HG03045 (cell line): ENCODE data around the gene RAMP1.
"Not testable (repeated sequence)": the region's sequence is repeated elsewhere in the genome, so short reads cannot be mapped to it uniquely, and the experiment has no call there.

Experiments
- ATAC-seq: cut with Tn5 transposase; IDR thresholded peaks from one replicate; pipeline ENCODE4 v1.9.1; 2021; ENCODE audit warnings: mild to moderate bottlenecking, moderate library complexity; ENCODE audit not compliant: unreplicated experiment

RAMP1 gene

GRCh38 chr2:237859533-237860272 is at the start of gene RAMP1:
Gene RAMP1, plus strand, starts transcription at chr2:237859623. Its CDS starts 53 bp downstream, at chr2:237859676.
- ATAC-seq: no peak

DNA sequence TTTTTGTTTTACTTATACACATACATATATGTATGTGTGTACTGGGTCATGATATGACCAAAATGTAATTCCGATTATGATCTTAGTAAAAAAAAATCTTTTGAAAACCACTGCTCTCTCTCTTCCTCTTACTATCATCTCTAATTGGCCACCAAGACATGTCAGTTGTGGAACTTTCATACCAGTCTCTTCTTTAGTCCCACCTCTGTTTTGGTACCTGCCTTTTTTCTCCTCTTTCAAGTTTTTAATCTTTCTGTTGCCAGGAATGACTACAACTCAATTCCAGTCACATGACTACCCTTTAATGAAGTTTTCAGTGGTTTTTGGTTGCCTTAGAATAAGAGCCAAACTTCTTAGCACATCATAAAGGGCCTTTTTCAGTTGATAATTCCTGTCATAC is 43.8 kb upstream of the RAMP1 start:
- no peak for ATAC-seq

DNA sequence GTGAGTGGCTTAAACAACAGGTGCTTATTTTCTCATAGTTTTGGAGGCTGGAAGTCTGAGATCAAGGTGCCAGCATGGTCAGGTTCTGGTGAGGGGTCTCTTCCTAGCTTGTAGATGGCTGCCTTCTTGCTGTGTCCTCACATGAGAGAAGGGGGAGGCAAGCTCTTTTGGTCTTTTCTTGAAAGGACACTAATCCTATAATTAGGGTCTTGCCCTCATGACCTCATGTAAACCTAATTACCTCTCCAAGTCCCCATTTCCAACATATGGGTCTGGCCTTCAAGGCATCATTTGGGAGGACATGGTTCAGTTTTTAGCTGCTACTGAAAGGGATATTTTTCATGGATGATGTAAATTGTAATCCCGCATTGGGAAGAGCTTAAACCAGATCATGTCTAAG is 42.9 kb upstream of the RAMP1 start:
- no peak for ATAC-seq

GRCh38 chr2:237818066-237818473 is 41.4 kb upstream of the RAMP1 start:
- no peak for ATAC-seq

GRCh38 chr2:237819231-237819630 is 40.2 kb upstream of the RAMP1 start:
- ATAC-seq: no peak

DNA sequence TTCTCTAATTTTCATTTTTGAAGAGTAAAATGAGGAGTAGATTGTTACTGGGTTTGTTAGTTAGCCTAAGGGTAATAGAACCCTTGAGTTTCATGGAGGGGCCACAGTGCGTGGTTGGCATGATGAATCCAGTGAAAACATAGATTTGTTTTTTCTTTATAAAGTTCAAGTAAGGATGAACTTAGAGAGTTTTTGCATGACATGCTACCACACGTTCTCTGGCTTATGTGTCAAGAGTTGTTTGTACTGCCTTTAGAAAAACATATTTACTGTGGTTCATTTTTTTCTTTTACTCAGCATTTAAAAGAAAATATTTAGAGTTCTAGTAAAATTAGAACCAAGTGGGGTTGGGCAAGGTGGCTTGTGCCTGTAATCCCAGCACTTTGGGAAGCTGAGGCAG is 39.0 kb upstream of the RAMP1 start:
- no peak for ATAC-seq

DNA sequence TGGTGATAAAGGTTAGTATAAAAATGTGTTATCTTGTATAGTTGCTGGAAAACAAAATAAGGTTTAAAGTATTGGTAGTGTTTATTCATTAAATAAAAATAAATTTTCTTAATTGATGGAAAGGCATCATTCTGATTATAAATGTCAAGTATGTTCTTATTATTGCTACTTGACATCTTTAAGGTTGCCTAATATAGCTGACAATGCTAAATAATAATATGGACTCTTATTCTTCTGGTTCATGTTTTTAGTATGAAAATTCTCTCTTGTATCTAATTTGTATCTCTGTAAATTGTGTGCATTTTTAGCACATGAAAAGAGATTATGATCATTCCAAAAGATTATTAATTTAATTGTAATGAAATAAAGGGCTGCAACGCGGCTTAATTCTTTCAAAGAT is 35.9 kb upstream of the RAMP1 start:
- no peak for ATAC-seq

DNA sequence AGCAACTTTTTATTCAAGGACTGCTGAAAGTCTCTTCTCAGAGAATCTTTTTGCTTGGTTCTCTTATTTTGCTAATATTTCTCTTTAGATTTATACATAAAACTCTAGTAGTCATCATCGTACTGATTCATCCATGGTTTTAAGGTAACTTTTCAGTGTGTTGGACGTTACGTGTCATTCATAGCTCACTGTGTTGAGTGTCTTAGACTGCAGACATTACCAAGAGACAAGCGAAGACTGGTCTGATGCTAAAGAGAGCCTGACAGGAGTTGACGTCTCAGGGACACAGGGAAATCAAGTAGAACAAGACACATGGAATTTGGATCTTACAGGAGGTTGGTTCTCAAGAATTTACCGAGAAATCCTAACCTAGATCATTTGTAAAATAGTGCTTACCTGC is 35.3 kb upstream of the RAMP1 start:
- ATAC-seq: no peak

- ATAC-seq: no peak
These were observed 31.9 kb upstream of the RAMP1 start for GRCh38 chr2:237827421-237827987.

DNA sequence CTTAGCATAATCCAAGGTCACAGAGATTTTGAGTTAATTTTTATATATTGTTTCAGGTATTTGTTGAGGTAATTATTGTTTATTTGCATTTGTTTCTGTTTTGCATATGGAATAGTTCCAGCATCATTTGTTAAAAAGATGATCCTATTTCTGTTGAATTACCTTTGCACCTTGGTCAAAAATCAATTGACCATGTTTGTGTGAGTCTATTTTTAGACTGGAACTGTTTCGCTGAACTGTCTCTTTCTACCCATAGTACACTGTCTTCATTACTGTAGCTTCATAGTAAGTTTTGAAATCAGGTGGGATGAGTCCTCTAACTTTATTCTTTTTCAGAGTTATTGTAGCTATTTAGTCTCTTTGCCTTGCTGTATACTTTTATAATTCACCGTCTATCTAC is 28.9 kb upstream of the RAMP1 start:
- no peak for ATAC-seq

- no peak for ATAC-seq
These were observed 25.9 kb upstream of the RAMP1 start for GRCh38 chr2:237833546-237833945.

DNA sequence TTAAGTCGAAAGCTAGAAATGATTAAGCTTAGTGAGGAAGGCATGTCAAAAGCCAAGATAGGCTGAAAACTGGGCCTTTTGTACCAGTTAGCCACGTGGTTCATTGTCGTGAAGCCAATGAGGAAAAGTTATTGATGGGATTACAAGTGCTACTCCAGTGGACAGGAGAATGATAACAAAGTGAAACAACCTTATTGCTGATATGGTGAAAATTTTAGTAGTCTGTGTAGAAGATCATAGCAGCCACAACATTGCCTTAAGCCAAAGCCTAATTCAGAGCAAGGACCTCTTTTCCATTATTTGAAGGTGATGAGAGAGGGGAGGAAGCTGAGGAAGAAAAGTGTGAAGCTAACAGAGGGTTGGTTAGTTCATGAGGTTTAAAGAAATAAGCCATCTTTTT is 24.1 kb upstream of the RAMP1 start:
- ATAC-seq: no peak

GRCh38 chr2:237841051-237841450 is 18.4 kb upstream of the RAMP1 start:
- no peak for ATAC-seq

- not testable (repeated sequence) for ATAC-seq
These were observed 10.5 kb upstream of the RAMP1 start for GRCh38 chr2:237848940-237849339.

DNA sequence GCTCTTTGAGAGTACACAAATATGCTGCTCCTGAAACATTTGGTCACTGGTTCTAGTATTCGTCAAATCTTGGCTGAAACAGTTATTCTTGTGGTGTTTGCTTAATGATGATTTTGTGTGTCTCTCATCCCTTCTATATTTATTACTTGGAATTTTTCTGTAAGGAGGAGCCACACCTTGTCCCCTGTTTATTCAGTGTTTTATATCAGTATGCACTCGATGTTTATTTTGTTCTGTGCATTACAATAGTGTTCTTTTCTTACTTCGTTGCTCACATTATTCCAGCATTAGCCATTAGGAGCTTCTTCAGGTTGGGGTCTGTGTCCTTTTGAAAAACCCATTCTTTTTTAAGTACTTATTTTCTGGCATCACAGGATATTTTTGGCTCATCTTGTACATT is 5.1 kb upstream of the RAMP1 start:
- no peak for ATAC-seq

DNA sequence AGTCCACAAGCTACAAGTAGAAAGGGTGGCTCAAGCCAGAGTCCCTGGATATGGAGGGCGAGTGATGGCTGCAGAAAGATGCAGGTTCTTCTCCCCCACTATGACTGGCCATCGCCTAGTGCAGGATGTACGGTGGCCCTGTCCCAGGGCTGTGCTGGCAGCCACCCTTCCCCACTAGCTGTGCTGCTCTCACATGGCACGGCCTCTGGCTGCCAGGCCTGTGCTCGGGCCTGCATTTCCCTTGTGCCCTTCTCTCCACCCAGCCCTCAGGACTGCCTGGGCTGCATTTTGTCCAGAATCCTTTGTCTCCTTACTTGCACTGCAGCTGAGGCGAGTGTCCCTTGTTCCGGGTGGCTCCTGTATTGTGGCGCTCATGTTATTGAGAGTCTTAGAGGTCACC is 1.6 kb upstream of the RAMP1 start:
- ATAC-seq: no peak

DNA sequence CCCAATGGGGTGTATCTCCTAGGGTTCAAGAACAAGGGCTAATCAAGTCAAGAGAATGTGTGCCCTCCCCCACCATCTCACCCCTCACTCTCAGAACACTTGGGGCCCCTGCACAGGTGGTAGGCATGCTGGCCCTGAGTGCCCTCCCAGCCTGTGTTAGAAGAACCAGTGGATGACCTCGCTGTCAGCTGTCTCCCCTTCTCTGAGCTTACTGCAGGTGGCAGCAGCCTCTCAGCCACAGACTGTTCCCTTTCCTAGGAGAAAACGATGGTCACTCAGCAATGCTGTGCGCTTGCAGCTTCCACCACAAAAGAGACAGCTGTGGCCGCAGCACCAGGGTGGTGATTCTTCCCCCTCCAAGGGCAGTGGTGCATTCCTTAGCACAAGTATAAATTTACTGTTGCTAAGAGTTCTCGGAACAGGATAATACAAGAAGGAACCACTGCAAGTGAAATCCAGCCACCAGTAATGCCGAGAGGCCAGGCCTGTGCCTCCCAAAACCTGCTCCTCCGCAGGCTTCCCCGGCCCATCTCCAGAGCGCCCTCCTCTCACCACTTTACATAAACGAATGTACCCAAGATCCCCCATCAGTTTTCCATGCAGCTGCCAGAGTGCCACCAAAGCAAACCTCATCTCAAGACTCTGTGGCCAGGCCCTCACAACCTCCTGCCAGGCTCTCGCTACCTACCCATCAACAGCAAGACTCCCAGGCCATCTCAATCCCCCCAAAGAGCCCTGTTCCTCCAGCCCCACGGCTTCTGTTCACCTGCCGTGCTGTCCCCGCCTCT is 935 bp upstream of the RAMP1 start:
- no peak for ATAC-seq

DNA sequence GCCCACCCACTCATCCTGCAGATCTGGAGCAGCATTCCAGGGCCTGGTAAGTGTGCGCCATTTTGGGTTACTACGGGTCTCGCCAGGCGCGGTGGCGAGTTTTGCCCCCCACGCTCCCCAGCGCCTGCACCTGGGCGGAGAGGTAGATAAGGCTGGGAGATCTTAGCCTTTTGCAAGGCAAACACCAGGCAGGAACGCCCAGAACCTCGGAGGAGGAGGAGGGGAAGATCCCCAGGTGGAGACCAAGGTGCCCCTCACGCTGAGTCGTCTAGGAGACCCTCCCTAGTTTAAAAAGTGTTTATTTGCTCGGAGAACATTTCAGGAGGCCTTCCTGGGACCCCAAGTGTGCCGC is 365 bp upstream of the RAMP1 start:
- no peak for ATAC-seq

DNA sequence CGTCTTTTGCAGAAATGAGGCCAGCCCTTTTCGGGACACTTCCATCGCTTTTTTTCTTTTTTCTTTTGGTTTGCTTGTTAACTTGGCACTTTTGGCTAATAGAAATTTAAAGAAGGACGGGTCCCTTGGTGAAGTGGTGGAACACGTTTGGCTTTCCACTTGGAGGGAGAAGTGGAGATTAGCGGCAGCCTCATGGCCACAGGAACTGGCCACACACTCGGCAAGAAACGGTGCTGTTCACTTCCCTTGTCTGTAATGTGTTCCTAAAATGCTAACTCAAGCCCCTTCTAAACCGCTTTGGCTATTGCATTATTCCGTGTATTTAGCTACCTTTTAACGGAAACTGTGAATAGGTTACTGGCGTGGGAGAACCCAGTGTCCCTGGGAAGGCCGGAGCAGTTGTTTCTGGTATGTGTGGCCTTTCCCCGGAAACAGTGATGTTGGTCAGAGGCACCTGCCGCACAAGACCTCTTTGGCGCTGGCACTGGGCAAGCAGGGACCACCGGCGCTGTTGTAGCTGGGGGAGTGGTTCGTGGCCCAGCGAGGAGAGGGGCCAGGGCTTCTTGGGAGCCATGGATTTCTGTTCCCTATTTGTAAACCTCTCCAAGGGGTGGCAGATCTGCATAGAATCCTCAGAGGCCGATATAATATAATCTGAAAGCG is 981 bp downstream of the RAMP1 start:
- no peak for ATAC-seq

GRCh38 chr2:237861875-237862527 is 2.6 kb downstream of the RAMP1 start:
- no peak for ATAC-seq

- ATAC-seq: no peak
These were observed 3.1 kb downstream of the RAMP1 start for GRCh38 chr2:237862528-237862895.
